Aorta (tissue), 5 donors: ENCODE data around the gene PPP6R2. TPM values are rescaled to one million over a fixed set of nuclear protein-coding genes. Genes with fewer than 3 reads are reported as not detected.
A peak's percentile ranks its signal among the peaks of the same experiment; 100 is the strongest.

Experiments used
- ATAC-seq: fragments of 200-7000 bp; cut with Tn5 transposase; one replicate; pipeline ENCODE4 v1.9.1; 2022; ENCODE audit warnings: moderate library complexity; ENCODE audit not compliant: low FRiP score
- DNase-seq, 2 donors: peaks; one replicate each; pipeline ENCODE4 v3.0.0-alpha.2; 2020
- H3K27ac ChIP-seq, 2 donors: one replicate each; pipeline ENCODE4 v1.5.1; 2013; ENCODE audit warnings: low read length in 2 of 2, mild to moderate bottlenecking in 2 of 2, moderate library complexity in 2 of 2, control low read depth in 1 of 2, inconsistent platforms in 1 of 2, low read depth in 1 of 2
- H3K27me3 ChIP-seq, 2 donors: one replicate each; pipeline ENCODE4 v1.6.1; 2013; ENCODE audit warnings: control low read depth in 1 of 2, low read length in 1 of 2, mild to moderate bottlenecking in 1 of 2, moderate library complexity in 1 of 2; ENCODE audit not compliant: insufficient read depth in 2 of 2, control insufficient read depth in 1 of 2
- H3K36me3 ChIP-seq, 2 donors: one replicate each; pipeline ENCODE4 v1.6.1; 2013; ENCODE audit warnings: control low read depth in 1 of 2, low read length in 1 of 2, mild to moderate bottlenecking in 1 of 2; ENCODE audit not compliant: insufficient read depth in 2 of 2, control insufficient read depth in 1 of 2
- H3K4me1 ChIP-seq, 2 donors: one replicate each; pipeline ENCODE4 v1.6.1; 2013; ENCODE audit warnings: low read length in 2 of 2, control low read depth in 1 of 2, mild to moderate bottlenecking in 1 of 2, moderate library complexity in 1 of 2; ENCODE audit not compliant: insufficient read depth in 2 of 2, control insufficient read depth in 1 of 2
- H3K4me3 ChIP-seq, 2 donors: one replicate each; pipeline ENCODE4 v1.5.1; 2013; ENCODE audit warnings: low read length in 2 of 2, control low read depth in 1 of 2, mild to moderate bottlenecking in 1 of 2
- H3K9me3 ChIP-seq: one replicate; pipeline ENCODE4 v1.6.1; 2013; ENCODE audit warnings: mild to moderate bottlenecking, low read length; ENCODE audit not compliant: control insufficient read depth
- WGBS, 2 donors: extraction: QIAGEN DNeasy Blood & Tissue Kit; methylation state at CpG; one replicate each; pipeline ENCODE4 v1.1.7; 2013; 5-methylcytosine and 5-hydroxymethylcytosine counted together
- intact Hi-C, 2 donors: fragments of 100-400 bp; cut with DNase I; formaldehyde crosslinking; loops; one replicate each; pipeline versions ENCODE4 v1.14.2 to v1.15.0; 2022
- polyA plus RNA-seq, 2 donors: library from polyadenylated mRNA; stranded (reverse); fragments of 200-250 nt; gene quantifications; one replicate each; pipeline ENCODE4 v1.2.3, GENCODE V29; 2013
- total RNA-seq, 2 donors: library from RNA; stranded (reverse); fragmentation: NEBNext Ultra II Directional; extraction: Animal tissue kit (Norgen Biotek cat#: 25700); gene quantifications; one replicate each; pipeline ENCODE4 v1.2.1, GENCODE V29; 2021
- donor health status: healthy with polysubstance abuse.
- donor health status: Bipolar disorder and iron deficiency.
- donor health status: DM: no; HTN: no; CAD: no.
- donor health status: DM: no; HTN: no; CAD: no.
- donor health status: DM: yes; HTN: yes; CAD: no.

PPP6R2 gene
- total and polyA plus RNA-seq, 4 donors, result 14.1 to 62.5 (median 46.0) TPM

DNA sequence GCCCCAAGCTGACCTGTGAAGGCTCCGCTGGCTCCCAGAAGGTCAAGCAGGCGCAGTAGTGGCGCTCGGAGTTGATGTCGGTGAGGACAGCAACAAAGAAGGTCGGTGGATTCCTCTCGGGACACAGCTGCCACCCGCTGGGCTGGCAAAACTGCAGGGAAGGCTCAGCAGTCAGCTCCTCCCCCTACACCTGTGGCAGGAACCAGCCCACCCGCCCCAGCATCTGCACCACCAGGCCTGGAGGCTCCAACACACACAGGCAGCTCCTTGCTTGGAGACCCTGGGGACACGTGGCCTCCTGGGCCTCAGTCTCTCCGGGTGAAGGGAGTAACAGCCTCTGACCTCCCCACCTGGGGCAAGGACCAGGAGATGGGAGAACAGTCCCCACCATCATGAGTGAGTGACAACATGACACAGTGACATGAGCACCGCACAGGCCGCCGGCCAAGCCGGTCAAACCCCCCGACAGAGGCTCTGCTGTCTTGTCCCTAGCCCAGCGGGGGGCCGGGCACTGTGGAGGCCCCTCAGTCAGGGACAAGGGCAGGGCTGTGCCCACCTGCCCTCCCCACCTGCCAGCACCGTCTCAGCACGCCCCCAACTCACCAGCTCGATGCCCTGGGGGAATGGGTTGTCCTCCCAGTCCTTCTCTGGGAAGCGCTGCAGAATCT lies 124.8 kb downstream of the PPP6R2 start:
- Histone ChIP-seq H3K27ac (no peak overlapping the region), H3K27me3 (no peaks in the 10 kb centered on the region), H3K4me1 (no peaks in the 10 kb centered on the region), H3K9me3 (no peaks in the 10 kb centered on the region), H3K36me3 (peaks cover 0 to 23% of the 10 kb centered on the region in 2 donors), H3K4me3 (no peak overlapping the region)
- no peak for DNase-seq
- 85% methylated on average over 22 of the region's 22 CpGs for WGBS, 2 donors
- no peak for ATAC-seq
- intact Hi-C loops, result no loop called here

DNA sequence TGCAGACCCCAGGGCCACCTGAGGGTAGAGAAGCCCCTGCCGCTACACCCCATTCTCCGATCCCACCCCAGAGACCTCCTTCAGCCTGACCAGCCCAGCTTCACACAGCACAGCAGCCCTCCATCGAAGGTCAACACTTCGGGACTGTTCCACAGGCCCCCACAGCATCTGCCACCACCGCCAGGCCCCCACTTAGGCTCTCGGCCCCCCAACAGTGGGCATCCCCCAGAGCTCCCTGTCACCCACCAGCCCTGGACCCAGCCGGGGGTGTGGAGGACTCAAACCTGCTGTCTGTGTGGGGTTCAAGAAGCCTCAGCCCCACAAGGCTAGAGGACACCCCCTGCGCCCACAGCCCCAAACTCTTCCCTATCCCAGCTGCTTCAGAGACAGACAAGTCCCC lies 125.5 kb downstream of the PPP6R2 start:
- Histone ChIP-seq H3K4me3 (no peak overlapping the region), H3K27ac (no peak overlapping the region), H3K4me1 (no peaks in the 10 kb centered on the region), H3K9me3 (no peaks in the 10 kb centered on the region), H3K27me3 (no peaks in the 10 kb centered on the region), H3K36me3 (peaks cover 0 to 19% of the 10 kb centered on the region in 2 donors)
- intact Hi-C loops, result no loop called here
- WGBS, 2 donors, result 87 to 88% methylated on average over 8 of the region's 8 CpGs
- no peak for ATAC-seq
- no peak for DNase-seq

DNA sequence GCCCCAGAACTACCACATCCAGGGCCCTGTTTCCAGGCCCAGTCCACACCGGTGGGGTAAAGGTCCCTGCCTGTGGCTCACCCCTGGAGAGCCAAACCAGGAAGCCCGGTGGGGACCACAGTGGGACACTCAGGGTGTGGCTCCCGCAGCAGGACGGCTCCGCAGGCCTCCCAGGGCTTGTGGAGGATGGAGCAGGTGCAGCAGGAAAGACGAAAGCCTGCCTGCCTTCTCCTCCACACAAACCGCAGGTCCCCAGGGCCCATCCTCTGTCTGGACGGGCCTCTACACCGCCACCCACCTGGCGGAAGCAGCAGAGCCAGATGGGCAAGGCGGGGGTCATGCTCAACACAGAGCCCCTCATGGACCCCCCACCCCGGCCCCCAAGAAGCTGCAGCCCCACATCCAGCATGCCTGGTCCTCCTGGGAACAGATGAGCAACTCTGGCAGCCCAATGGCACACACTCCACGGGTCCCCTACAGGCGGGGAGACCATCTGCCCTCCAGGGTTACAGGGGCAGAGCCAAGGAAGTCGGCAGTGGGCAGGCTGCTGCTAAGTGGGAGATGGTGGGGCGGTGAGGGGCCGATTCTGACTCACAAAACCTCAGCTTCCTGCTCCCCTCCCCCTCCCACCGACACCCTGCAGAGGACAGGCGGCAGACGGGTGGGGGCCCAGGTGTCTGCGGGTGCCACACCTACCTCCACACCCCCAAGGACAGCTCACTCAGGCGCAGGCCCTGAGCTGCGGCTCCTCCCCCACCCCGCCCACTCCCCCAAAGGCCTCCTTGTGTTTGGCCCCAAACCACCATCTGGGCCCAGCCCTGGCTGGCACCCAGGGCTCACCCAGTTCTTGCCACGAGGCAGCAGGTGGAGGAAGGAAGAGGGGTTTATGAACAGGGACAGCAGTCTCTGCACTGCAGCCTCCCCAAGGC lies 126.5 kb downstream of the PPP6R2 start:
- 58 to 60% methylated on average over 22 to 25 of the region's 25 CpGs for WGBS, 2 donors
- Histone ChIP-seq H3K36me3 (peaks cover 0 to 16% of the 10 kb centered on the region in 2 donors), H3K27ac (no peak overlapping the region), H3K27me3 (no peaks in the 10 kb centered on the region), H3K4me1 (no peaks in the 10 kb centered on the region), H3K4me3 (no peak overlapping the region), H3K9me3 (no peaks in the 10 kb centered on the region)
- ATAC-seq (no peak), DNase-seq (peak in 1 of 2 donors; percentile 79)
- intact Hi-C loops, result no loop called here

DNA sequence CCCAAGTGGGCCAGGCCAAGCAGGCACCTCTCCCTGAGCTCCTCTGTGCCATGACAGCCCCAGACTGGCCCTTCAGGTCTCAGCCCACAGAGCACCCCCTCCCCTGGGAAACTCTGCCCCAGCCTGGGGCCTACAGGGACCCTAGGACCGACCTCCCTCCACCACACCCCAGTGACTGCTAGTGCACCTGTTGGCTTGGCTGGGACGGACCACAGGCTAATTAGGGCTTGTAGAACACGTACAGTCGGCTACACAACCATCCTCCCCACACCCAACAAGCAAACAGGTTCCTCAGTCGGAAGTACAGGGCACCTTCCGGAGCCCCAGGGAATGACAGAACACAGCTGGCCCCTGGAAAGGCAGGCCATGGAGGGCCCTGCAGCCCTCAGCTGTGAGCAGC lies 127.4 kb downstream of the PPP6R2 start:
- WGBS, 2 donors, result 67 to 73% methylated on average over 6 of the region's 6 CpGs
- Histone ChIP-seq H3K27me3 (no peaks in the 10 kb centered on the region), H3K36me3 (peaks cover 0 to 11% of the 10 kb centered on the region in 2 donors), H3K4me3 (no peak overlapping the region), H3K27ac (no peak overlapping the region), H3K4me1 (no peaks in the 10 kb centered on the region), H3K9me3 (no peaks in the 10 kb centered on the region)
- no peak for ATAC-seq
- DNase-seq, result no peak
- intact Hi-C loops, result no loop called here

DNA sequence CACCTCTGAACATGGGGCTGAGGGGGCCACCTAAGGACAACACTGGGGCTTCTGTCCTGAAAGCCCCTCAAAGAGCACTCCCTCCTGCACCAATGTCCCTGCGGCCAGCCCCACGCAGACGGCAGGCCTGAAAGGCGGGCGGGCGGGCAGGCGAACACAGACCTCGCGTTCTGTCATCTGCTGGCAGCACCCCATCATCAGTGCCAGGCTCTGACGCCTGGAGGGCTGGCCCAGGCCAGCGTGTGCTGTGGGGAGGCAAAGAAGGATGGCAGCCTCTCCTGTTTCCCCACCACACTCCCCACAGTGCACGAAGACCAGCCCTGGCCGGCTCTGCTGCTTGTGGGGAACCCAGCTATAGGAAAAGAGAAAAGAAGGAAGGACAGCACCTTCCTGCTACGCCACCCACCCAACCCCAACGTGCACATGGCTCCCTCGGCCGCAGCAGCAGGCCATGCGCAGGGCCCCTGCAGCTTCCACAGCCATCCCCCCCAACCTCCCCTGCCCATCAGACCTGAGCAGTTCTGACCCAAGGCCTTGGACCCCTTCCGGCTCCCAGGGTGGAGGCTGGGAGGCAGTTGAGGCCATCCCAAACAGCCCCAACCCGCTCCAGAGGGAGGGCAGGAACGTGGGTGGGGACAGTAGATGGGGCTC lies 128.2 kb downstream of the PPP6R2 start:
- 78 to 79% methylated on average over 21 of the region's 21 CpGs for WGBS, 2 donors
- intact Hi-C loops, result no loop called here
- H3K4me1 ChIP-seq, result no peaks in the 10 kb centered on the region
- DNase-seq (no peak), ATAC-seq (no peak)
- peaks cover 0 to 5% of the 10 kb centered on the region in 2 donors for H3K36me3 ChIP-seq
- no peak overlapping the region for H3K27ac ChIP-seq
- no peaks in the 10 kb centered on the region for H3K9me3 ChIP-seq
- no peaks in the 10 kb centered on the region for H3K27me3 ChIP-seq
- no peak overlapping the region for H3K4me3 ChIP-seq

DNA sequence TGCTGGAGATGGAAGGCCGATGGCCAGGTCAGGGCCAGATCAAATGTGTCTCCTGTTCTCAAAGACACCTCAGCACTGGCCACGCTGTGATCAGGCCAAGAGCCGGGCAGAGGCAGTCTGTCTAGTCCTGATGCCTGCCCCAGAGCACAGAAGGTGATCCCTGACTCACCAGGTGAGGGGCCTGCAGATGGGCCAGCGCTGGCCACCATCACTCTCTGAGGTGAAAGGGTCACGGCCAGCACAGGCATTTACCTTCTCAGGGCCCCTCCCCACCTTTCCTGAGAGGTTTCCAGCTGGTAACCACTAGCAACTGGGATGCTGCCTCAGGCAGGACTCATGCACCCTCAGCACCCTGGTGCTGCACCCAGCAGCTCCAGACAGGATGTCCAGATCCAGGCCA lies 128.8 kb downstream of the PPP6R2 start:
- Histone ChIP-seq H3K4me3 (no peak overlapping the region), H3K36me3 (peaks cover 0 to 4% of the 10 kb centered on the region in 2 donors), H3K27ac (no peak overlapping the region), H3K4me1 (no peaks in the 10 kb centered on the region), H3K27me3 (no peaks in the 10 kb centered on the region), H3K9me3 (no peaks in the 10 kb centered on the region)
- intact Hi-C loops, result no loop called here
- ATAC-seq (no peak), DNase-seq (no peak)
- 81 to 86% methylated on average over 5 of the region's 5 CpGs for WGBS, 2 donors

DNA sequence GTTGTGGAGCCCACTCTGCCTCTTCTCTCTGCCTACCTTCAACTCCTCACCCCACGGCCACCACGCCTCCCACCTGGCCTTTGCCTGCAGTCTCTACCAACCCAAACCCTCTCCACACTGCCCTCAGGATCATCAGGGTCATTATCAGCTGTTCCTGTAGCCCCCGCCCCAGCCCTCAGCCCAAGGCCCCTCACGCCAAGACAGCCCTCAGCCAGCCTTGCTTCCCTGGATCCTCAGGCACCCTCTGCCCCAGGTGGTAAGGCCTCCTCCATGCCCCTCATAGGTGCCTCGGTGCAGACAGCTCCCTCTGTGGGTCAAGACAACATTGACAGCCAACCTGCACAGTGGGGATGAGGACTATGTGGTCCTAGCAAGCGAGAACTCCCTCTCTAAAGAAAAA lies 130.0 kb downstream of the PPP6R2 start:
- intact Hi-C loops, result no loop called here
- H3K9me3 ChIP-seq, result no peaks in the 10 kb centered on the region
- no peak for DNase-seq
- no peak for ATAC-seq
- no peak overlapping the region for H3K4me3 ChIP-seq
- no peaks in the 10 kb centered on the region for H3K27me3 ChIP-seq
- H3K36me3 ChIP-seq, result no peaks in the 10 kb centered on the region
- no peak overlapping the region for H3K27ac ChIP-seq
- WGBS, 2 donors, result 78 to 81% methylated on average over 6 of the region's 6 CpGs
- no peaks in the 10 kb centered on the region for H3K4me1 ChIP-seq

DNA sequence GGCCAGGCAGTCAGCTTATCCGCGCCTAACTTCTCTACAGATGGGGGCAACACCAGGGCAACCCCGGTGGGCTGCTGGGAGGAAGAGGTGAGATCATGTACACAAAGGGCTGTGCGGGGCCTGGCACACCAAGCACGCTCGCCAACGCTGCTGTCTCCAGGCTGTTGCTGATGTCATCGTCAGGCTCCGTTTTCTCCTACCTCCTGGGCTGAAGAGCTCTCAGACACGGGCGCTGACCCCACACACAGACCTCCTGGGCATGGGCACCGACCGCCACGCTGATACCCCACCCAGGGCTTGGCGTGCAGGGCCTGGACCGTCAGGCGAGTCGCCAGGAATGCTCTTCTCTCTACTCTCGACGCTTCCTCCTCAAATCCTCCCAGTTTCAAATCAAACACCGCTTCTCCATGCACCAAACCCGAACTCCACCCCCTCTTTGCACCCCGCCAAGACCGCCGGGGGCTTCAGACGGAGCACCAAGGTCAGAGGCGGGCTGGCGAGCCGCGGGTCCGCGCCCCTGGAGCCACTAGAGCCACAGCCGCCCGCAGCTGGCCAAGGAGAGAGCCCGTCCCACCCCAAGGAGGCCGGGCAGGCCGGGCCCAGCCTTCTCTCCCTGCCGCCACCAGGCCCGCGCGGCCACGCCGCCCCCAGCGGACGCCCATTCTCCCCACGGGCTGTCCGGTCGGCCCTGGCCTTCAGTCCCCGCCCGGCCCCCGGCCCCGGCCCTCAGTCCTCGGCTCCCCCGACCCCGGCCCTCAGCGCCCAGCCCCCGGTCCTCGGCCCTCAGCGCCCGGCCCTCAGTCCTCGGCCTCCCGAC lies 130.9 kb downstream of the PPP6R2 start:
- Histone ChIP-seq H3K4me1 (no peaks in the 10 kb centered on the region), H3K9me3 (no peaks in the 10 kb centered on the region), H3K36me3 (no peaks in the 10 kb centered on the region), H3K27me3 (no peaks in the 10 kb centered on the region), H3K4me3 (peak overlapping the region; percentile 91 to 93), H3K27ac (no peak overlapping the region)
- intact Hi-C loops, result loop anchor here in 1 of 2 donors (2.0 kb wide), 1 partner anchor 33 kb away; the partner anchor contains the start of gene LMF2
- ATAC-seq (peak; percentile 17), DNase-seq (no peak)
- 4% methylated on average over 46 to 62 of the region's 62 CpGs for WGBS, 2 donors
